ENCODE results near the gene GLYATL1. TPM values are rescaled to one million over a fixed set of nuclear protein-coding genes. Genes with fewer than 3 reads are reported as not detected.

Gene GLYATL1
- total and polyA plus RNA-seq, 4 donors = 64.9 to 622 (median 247) TPM

DNA sequence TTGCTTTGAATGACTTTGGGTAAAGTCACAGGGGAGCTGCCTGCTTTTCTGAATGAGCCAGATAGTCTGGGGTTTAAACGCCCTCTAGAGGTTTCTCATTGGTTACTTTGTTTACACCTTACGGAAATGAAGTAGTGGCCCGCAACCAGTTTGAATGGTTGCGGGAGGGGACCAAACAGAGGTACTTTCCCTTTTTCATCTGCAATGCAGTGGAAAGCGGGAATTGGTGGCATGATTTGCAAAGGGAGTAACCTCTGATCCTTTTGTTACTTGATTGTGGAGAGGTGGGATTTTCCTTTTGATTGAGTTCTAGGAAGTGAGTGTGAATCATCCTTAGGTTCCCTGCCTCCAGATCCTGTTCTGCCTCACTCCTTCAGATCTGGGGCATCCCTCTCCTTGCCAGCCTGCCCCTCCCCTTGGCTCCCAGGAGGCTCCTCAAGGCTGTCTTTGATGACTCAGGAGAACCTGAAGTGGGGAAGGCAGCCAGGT, 15.9 kb upstream of the GLYATL1 start (continued):
- TF ChIP-seq, protein P1, sequence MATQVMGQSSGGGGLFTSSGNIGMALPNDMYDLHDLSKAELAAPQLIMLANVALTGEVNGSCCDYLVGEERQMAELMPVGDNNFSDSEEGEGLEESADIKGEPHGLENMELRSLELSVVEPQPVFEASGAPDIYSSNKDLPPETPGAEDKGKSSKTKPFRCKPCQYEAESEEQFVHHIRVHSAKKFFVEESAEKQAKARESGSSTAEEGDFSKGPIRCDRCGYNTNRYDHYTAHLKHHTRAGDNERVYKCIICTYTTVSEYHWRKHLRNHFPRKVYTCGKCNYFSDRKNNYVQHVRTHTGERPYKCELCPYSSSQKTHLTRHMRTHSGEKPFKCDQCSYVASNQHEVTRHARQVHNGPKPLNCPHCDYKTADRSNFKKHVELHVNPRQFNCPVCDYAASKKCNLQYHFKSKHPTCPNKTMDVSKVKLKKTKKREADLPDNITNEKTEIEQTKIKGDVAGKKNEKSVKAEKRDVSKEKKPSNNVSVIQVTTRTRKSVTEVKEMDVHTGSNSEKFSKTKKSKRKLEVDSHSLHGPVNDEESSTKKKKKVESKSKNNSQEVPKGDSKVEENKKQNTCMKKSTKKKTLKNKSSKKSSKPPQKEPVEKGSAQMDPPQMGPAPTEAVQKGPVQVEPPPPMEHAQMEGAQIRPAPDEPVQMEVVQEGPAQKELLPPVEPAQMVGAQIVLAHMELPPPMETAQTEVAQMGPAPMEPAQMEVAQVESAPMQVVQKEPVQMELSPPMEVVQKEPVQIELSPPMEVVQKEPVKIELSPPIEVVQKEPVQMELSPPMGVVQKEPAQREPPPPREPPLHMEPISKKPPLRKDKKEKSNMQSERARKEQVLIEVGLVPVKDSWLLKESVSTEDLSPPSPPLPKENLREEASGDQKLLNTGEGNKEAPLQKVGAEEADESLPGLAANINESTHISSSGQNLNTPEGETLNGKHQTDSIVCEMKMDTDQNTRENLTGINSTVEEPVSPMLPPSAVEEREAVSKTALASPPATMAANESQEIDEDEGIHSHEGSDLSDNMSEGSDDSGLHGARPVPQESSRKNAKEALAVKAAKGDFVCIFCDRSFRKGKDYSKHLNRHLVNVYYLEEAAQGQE (IDR thresholded peaks at IDR 0.05) = no peak
- TF ChIP-seq HNF4A (conservative IDR thresholded peaks at IDR 0.05) (peak in 1 of 2 donors; percentile 5), FOXA2 (IDR thresholded peaks at IDR 0.05) (no peak), GABPA (IDR thresholded peaks at IDR 0.05 in 1 of 2, conservative IDR thresholded peaks at IDR 0.05 in 1 of 2) (no peak), JUND (IDR thresholded peaks at IDR 0.05) (no peak), ATF3 (IDR thresholded peaks at IDR 0.05) (no peak), NR2F2 (IDR thresholded peaks at IDR 0.05) (no peak)

DNA sequence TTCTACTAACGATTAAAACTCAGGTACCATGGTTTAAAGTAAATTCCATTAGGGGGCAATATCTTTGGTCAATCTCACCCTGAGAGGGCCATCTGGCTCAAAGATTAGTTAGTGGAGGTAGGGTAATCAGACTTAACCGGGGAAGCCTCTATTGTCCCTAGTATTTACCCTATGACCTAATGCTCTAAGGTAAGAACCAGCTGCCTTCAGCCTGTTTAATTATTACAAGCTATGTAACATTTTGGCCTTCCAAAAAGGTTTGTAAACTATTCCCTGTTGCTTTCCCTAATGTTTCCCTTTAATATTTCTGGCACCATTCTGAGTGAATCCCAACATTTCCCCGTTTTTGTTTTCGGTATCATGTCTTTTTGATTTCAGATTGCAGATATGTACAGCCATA, 15.1 kb upstream of the GLYATL1 start:
- no peak for DNase-seq (ENCODE audit: low spot score)
- H3K27me3 ChIP-seq (ENCODE audit: control insufficient read depth in 4 of 4, insufficient read depth in 4 of 4, low read length in 3 of 4) = no peaks in the 10 kb centered on the region
- H3K9ac ChIP-seq (ENCODE audit: low read depth in 1 of 2, low read length in 2 of 2) = peak overlapping the region in 1 of 2 donors; percentile 51
- peak overlapping the region; percentile 88 to 89 for H3K27ac ChIP-seq (ENCODE audit: low read depth in 1 of 2, low read length in 2 of 2)
- no peaks in the 10 kb centered on the region for H3K36me3 ChIP-seq (ENCODE audit: control insufficient read depth in 4 of 4, insufficient read depth in 3 of 4, low read depth in 1 of 4, low read length in 3 of 4)
- H3K9me3 ChIP-seq (ENCODE audit: control insufficient read depth in 4 of 4, low read length in 3 of 4) = no peaks in the 10 kb centered on the region
- peaks cover 1 to 40% (median 25%) of the 10 kb centered on the region in 4 donors for H3K4me1 ChIP-seq (ENCODE audit: control insufficient read depth in 4 of 4, insufficient read depth in 4 of 4, low read length in 3 of 4)
- WGBS = 28% methylated on average over 4 of the region's 4 CpGs
- no peak overlapping the region for H3K4me3 ChIP-seq (ENCODE audit: low read depth in 1 of 3, low read length in 3 of 3)
- peak; percentile 65 for TF ChIP-seq FOXA2 (IDR thresholded peaks at IDR 0.05)
- TF ChIP-seq GABPA (IDR thresholded peaks at IDR 0.05 in 1 of 2, conservative IDR thresholded peaks at IDR 0.05 in 1 of 2) = no peak
- no peak for TF ChIP-seq FOXA1 (IDR thresholded peaks at IDR 0.05)
- peak in 1 of 2 donors; percentile 7 for TF ChIP-seq RAD21 (IDR thresholded peaks at IDR 0.05)
- TF ChIP-seq SP1 (IDR thresholded peaks at IDR 0.05) = peak; percentile 64
- peak; percentile 22 for TF ChIP-seq YY1 (IDR thresholded peaks at IDR 0.05)
- TF ChIP-seq, protein P2, sequence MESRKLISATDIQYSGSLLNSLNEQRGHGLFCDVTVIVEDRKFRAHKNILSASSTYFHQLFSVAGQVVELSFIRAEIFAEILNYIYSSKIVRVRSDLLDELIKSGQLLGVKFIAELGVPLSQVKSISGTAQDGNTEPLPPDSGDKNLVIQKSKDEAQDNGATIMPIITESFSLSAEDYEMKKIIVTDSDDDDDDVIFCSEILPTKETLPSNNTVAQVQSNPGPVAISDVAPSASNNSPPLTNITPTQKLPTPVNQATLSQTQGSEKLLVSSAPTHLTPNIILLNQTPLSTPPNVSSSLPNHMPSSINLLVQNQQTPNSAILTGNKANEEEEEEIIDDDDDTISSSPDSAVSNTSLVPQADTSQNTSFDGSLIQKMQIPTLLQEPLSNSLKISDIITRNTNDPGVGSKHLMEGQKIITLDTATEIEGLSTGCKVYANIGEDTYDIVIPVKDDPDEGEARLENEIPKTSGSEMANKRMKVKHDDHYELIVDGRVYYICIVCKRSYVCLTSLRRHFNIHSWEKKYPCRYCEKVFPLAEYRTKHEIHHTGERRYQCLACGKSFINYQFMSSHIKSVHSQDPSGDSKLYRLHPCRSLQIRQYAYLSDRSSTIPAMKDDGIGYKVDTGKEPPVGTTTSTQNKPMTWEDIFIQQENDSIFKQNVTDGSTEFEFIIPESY (IDR thresholded peaks at IDR 0.05) = no peak
- peak; percentile 17 to 59 for TF ChIP-seq RXRA (IDR thresholded peaks at IDR 0.05)
- TF ChIP-seq, protein P1 (IDR thresholded peaks at IDR 0.05) = no peak
- peak; percentile 67 to 69 for TF ChIP-seq JUND (IDR thresholded peaks at IDR 0.05)
- TF ChIP-seq HNF4A (conservative IDR thresholded peaks at IDR 0.05) = peak; percentile 8 to 51

Measured in liver (tissue), 9 donors.